SK-N-SH treated with all-trans-retinoic acid at 6 μM for 48 hours (cell line): ENCODE measurements around the gene ELMO1.

Source experiments
- ATAC-seq: fragments of 200-7000 bp; cut with Tn5 transposase; 3 replicates; pipeline ENCODE4 v1.9.1; 2020; ENCODE audit warnings: mild to moderate bottlenecking, moderate library complexity
- ARNTL ChIP-seq: fragments of 450-650 bp; formaldehyde crosslinking; IDR thresholded peaks from 2 replicates; pipeline ENCODE4 v1.5.0; 2020; ENCODE audit warnings: low read depth, mild to moderate bottlenecking, moderate library complexity, borderline replicate concordance
- BACH2 ChIP-seq: fragments of 250-450 bp; sonication (Bioruptor Pico); IDR thresholded peaks from 2 replicates; pipeline ENCODE4 v1.9.0; 2021; ENCODE audit warnings: mild to moderate bottlenecking, borderline replicate concordance
- CSDC2 ChIP-seq: fragments of 250-450 bp; sonication (Bioruptor Pico); IDR thresholded peaks from 2 replicates; pipeline ENCODE4 v1.5.0; 2020; ENCODE audit warnings: mild to moderate bottlenecking, moderate library complexity
- ESRRG ChIP-seq: fragments of 250-450 bp; sonication (Bioruptor Pico); IDR thresholded peaks from 2 replicates; pipeline ENCODE4 v1.6.1; 2021; ENCODE audit warnings: mild to moderate bottlenecking
- GLIS3 ChIP-seq: fragments of 250-450 bp; sonication (Bioruptor Pico); IDR thresholded peaks from 2 replicates; pipeline ENCODE4 v1.5.0; 2020; ENCODE audit warnings: mild to moderate bottlenecking, moderate library complexity
- ISL1 ChIP-seq: fragments of 250-450 bp; sonication (Bioruptor Pico); IDR thresholded peaks from 2 replicates; pipeline ENCODE4 v2.1.2; 2022; ENCODE audit warnings: mild to moderate bottlenecking, moderate library complexity
- OSR1 ChIP-seq: fragments of 250-450 bp; sonication (Bioruptor Pico); IDR thresholded peaks from 2 replicates; pipeline ENCODE4 v1.8.0; 2022; ENCODE audit warnings: moderate library complexity, mild to moderate bottlenecking, inconsistent platforms
- PPARA ChIP-seq: fragments of 250-450 bp; sonication (Bioruptor Pico); IDR thresholded peaks from 2 replicates; pipeline ENCODE4 v1.5.0; 2020; ENCODE audit warnings: mild to moderate bottlenecking, borderline replicate concordance
- RARB ChIP-seq: fragments of 250-450 bp; sonication (Bioruptor Pico); IDR thresholded peaks from 2 replicates; pipeline ENCODE4 v1.8.0; 2021; ENCODE audit warnings: mild to moderate bottlenecking, moderate library complexity
- SNAI2 ChIP-seq: fragments of 250-450 bp; sonication (Bioruptor Pico); IDR thresholded peaks from 2 replicates; pipeline ENCODE4 v1.5.0; 2020; ENCODE audit warnings: mild to moderate bottlenecking, moderate library complexity
- TCF4 ChIP-seq: fragments of 250-450 bp; sonication (Bioruptor Pico); IDR thresholded peaks from 2 replicates; pipeline ENCODE4 v1.8.0; 2021; ENCODE audit warnings: mild to moderate bottlenecking, moderate library complexity, borderline replicate concordance
- TOX ChIP-seq: fragments of 250-450 bp; sonication (Bioruptor Pico); IDR thresholded peaks from 2 replicates; pipeline ENCODE4 v1.8.0; 2021; ENCODE audit warnings: mild to moderate bottlenecking, moderate library complexity, borderline replicate concordance
- ZC3H10 ChIP-seq: fragments of 250-450 bp; sonication (Bioruptor Pico); IDR thresholded peaks from 2 replicates; pipeline ENCODE4 v1.5.1; 2021; ENCODE audit warnings: mild to moderate bottlenecking, moderate library complexity
- ZFP3 ChIP-seq: fragments of 250-450 bp; sonication (Bioruptor Pico); IDR thresholded peaks from 2 replicates; pipeline ENCODE4 v1.5.0; 2020; ENCODE audit warnings: mild to moderate bottlenecking, moderate library complexity
- ZFP30 ChIP-seq: fragments of 450-650 bp; formaldehyde crosslinking; IDR thresholded peaks from 2 replicates; pipeline ENCODE4 v1.5.0; 2022; ENCODE audit warnings: mild to moderate bottlenecking, moderate library complexity
- ZNF565 ChIP-seq: fragments of 450-650 bp; formaldehyde crosslinking; conservative IDR thresholded peaks from 2 replicates; pipeline ENCODE4 v1.5.0; 2020; ENCODE audit warnings: low read depth, mild to moderate bottlenecking, moderate library complexity
- ZNF70 ChIP-seq: fragments of 450-650 bp; formaldehyde crosslinking; IDR thresholded peaks from 2 replicates; pipeline ENCODE4 v1.5.0; 2020; ENCODE audit warnings: mild to moderate bottlenecking, moderate library complexity
- ZNF8 ChIP-seq: fragments of 450-650 bp; formaldehyde crosslinking; IDR thresholded peaks from 2 replicates; pipeline ENCODE4 v1.5.0; 2020; ENCODE audit warnings: mild to moderate bottlenecking, moderate library complexity
- TF ChIP-seq, protein P1 (sequence below): fragments of 250-450 bp; sonication (Bioruptor Pico); IDR thresholded peaks from 2 replicates; pipeline ENCODE4 v1.5.0; 2020; ENCODE audit warnings: mild to moderate bottlenecking, moderate library complexity
- TF ChIP-seq, protein P2 (sequence below): fragments of 250-450 bp; sonication (Bioruptor Pico); IDR thresholded peaks from 2 replicates; pipeline ENCODE4 v1.8.0; 2021; ENCODE audit warnings: low read depth, mild to moderate bottlenecking, moderate library complexity, borderline replicate concordance
- TF ChIP-seq, protein P3 (sequence below): fragments of 250-450 bp; sonication (Bioruptor Pico); IDR thresholded peaks from 2 replicates; pipeline ENCODE4 v1.5.1; 2021; ENCODE audit warnings: mild to moderate bottlenecking, moderate library complexity
- TF ChIP-seq, protein P4 (sequence below): fragments of 250-450 bp; sonication (Bioruptor Pico); IDR thresholded peaks from 2 replicates; pipeline ENCODE4 v1.8.0; 2020; ENCODE audit warnings: mild to moderate bottlenecking, moderate library complexity, borderline replicate concordance
- TF ChIP-seq, protein P5 (sequence below): fragments of 250-450 bp; sonication (Bioruptor Pico); IDR thresholded peaks from 2 replicates; pipeline ENCODE4 v1.5.1; 2020; ENCODE audit warnings: low read depth, mild to moderate bottlenecking, moderate library complexity

ELMO1 gene

DNA sequence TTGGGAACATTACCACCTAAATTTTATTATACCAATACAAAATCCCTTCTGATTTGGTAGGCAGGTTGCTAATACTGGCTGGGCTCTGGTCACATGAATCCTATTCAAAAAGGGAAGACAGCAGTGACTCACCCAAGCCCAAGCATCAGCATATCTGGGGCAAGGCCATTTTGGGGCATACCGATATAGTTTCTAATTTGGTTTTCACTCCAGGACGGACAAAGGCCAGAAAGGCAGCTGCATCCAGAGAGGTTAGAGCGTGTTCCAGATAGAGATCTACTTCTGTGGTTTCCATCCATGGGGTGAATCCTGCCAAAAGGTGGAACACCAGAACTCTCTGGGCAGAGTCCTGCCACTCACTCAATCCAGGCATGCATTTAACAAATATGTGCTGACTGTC, 335.8 kb downstream of the ELMO1 start:
- ATAC-seq, result no peak
- TF ChIP-seq ZNF8, result no peak
- no peak for TF ChIP-seq BACH2 (CRISPR knock-in tag)
- TF ChIP-seq RARB, result no peak
- TF ChIP-seq ZFP3 (CRISPR knock-in tag), result no peak

DNA sequence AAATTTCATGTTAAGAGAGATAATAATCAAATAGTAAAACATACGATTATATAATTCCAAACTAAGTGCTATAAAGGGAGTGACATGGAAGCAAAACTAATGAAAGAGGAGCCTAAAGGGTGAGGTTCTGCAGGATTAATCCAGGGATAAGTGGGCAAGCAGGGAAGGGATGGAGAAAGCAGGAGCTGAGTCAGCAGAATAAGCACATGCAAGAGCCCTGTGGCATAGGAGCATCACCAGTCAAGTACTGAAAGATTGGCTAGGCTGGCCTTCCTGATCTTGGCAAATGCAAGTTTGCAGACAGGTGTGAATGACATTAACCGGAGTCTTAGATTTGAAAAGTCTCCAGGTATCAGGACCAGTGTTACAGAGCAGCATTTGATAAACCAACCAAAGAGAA, 336.4 kb downstream of the ELMO1 start:
- TF ChIP-seq ZFP3 (CRISPR knock-in tag), result no peak
- no peak for TF ChIP-seq ESRRG
- TF ChIP-seq GLIS3 (CRISPR knock-in tag), result no peak
- TF ChIP-seq ZC3H10, result no peak
- TF ChIP-seq ISL1 (CRISPR knock-in tag), result no peak
- TF ChIP-seq, protein P1, sequence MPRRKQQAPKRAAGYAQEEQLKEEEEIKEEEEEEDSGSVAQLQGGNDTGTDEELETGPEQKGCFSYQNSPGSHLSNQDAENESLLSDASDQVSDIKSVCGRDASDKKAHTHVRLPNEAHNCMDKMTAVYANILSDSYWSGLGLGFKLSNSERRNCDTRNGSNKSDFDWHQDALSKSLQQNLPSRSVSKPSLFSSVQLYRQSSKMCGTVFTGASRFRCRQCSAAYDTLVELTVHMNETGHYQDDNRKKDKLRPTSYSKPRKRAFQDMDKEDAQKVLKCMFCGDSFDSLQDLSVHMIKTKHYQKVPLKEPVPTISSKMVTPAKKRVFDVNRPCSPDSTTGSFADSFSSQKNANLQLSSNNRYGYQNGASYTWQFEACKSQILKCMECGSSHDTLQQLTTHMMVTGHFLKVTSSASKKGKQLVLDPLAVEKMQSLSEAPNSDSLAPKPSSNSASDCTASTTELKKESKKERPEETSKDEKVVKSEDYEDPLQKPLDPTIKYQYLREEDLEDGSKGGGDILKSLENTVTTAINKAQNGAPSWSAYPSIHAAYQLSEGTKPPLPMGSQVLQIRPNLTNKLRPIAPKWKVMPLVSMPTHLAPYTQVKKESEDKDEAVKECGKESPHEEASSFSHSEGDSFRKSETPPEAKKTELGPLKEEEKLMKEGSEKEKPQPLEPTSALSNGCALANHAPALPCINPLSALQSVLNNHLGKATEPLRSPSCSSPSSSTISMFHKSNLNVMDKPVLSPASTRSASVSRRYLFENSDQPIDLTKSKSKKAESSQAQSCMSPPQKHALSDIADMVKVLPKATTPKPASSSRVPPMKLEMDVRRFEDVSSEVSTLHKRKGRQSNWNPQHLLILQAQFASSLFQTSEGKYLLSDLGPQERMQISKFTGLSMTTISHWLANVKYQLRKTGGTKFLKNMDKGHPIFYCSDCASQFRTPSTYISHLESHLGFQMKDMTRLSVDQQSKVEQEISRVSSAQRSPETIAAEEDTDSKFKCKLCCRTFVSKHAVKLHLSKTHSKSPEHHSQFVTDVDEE (CRISPR knock-in tag), result no peak
- no peak for TF ChIP-seq CSDC2 (CRISPR knock-in tag)
- no peak for TF ChIP-seq ZNF70 (CRISPR knock-in tag)
- TF ChIP-seq ARNTL (CRISPR knock-in tag), result no peak
- no peak for TF ChIP-seq SNAI2
- TF ChIP-seq TOX (CRISPR knock-in tag), result no peak
- TF ChIP-seq, protein P2, sequence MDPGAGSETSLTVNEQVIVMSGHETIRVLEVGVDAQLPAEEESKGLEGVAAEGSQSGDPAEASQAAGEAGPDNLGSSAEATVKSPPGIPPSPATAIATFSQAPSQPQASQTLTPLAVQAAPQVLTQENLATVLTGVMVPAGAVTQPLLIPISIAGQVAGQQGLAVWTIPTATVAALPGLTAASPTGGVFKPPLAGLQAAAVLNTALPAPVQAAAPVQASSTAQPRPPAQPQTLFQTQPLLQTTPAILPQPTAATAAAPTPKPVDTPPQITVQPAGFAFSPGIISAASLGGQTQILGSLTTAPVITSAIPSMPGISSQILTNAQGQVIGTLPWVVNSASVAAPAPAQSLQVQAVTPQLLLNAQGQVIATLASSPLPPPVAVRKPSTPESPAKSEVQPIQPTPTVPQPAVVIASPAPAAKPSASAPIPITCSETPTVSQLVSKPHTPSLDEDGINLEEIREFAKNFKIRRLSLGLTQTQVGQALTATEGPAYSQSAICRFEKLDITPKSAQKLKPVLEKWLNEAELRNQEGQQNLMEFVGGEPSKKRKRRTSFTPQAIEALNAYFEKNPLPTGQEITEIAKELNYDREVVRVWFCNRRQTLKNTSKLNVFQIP (CRISPR knock-in tag), result no peak
- TF ChIP-seq RARB, result no peak
- TF ChIP-seq BACH2 (CRISPR knock-in tag), result no peak
- TF ChIP-seq, protein P3, sequence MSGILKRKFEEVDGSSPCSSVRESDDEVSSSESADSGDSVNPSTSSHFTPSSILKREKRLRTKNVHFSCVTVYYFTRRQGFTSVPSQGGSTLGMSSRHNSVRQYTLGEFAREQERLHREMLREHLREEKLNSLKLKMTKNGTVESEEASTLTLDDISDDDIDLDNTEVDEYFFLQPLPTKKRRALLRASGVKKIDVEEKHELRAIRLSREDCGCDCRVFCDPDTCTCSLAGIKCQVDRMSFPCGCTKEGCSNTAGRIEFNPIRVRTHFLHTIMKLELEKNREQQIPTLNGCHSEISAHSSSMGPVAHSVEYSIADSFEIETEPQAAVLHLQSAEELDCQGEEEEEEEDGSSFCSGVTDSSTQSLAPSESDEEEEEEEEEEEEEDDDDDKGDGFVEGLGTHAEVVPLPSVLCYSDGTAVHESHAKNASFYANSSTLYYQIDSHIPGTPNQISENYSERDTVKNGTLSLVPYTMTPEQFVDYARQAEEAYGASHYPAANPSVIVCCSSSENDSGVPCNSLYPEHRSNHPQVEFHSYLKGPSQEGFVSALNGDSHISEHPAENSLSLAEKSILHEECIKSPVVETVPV (CRISPR knock-in tag), result no peak
- TF ChIP-seq, protein P4, sequence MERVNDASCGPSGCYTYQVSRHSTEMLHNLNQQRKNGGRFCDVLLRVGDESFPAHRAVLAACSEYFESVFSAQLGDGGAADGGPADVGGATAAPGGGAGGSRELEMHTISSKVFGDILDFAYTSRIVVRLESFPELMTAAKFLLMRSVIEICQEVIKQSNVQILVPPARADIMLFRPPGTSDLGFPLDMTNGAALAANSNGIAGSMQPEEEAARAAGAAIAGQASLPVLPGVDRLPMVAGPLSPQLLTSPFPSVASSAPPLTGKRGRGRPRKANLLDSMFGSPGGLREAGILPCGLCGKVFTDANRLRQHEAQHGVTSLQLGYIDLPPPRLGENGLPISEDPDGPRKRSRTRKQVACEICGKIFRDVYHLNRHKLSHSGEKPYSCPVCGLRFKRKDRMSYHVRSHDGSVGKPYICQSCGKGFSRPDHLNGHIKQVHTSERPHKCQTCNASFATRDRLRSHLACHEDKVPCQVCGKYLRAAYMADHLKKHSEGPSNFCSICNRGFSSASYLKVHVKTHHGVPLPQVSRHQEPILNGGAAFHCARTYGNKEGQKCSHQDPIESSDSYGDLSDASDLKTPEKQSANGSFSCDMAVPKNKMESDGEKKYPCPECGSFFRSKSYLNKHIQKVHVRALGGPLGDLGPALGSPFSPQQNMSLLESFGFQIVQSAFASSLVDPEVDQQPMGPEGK (CRISPR knock-in tag), result no peak
- no peak for TF ChIP-seq OSR1 (CRISPR knock-in tag)
- no peak for TF ChIP-seq ZFP30
- TF ChIP-seq TCF4 (CRISPR knock-in tag), result no peak
- TF ChIP-seq ZNF565 (CRISPR knock-in tag), result no peak
- no peak for ATAC-seq

DNA sequence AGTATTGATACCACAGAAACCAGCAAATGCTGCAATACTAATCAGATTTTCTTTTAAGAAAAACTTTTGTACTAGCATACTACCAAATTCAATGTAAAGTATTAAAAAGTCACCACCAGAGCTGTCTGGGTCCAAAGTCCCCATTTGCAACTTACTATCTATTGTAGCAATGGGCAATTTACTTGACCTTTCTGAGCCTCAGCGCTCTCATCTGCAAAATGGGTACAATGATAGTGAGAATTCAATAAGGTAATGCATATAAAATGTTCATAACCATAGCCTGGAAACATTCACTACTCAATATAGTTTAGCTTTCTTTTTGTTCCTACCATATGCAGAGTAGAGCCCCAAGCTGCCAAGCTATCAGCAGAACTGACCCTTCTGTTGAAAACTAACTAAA, 337.2 kb downstream of the ELMO1 start:
- ATAC-seq, result no peak
- TF ChIP-seq ZFP3 (CRISPR knock-in tag) (no peak), ZNF565 (CRISPR knock-in tag) (no peak), ISL1 (CRISPR knock-in tag) (no peak), GLIS3 (CRISPR knock-in tag) (no peak), TOX (CRISPR knock-in tag) (no peak), ESRRG (no peak), ZNF70 (CRISPR knock-in tag) (no peak), RARB (no peak), ZFP30 (no peak), OSR1 (CRISPR knock-in tag) (no peak), BACH2 (CRISPR knock-in tag) (no peak), CSDC2 (CRISPR knock-in tag) (no peak), PPARA (CRISPR knock-in tag) (no peak)
- TF ChIP-seq, protein P2 (CRISPR knock-in tag), result no peak
- TF ChIP-seq, protein P4 (CRISPR knock-in tag), result no peak
- TF ChIP-seq, protein P5, sequence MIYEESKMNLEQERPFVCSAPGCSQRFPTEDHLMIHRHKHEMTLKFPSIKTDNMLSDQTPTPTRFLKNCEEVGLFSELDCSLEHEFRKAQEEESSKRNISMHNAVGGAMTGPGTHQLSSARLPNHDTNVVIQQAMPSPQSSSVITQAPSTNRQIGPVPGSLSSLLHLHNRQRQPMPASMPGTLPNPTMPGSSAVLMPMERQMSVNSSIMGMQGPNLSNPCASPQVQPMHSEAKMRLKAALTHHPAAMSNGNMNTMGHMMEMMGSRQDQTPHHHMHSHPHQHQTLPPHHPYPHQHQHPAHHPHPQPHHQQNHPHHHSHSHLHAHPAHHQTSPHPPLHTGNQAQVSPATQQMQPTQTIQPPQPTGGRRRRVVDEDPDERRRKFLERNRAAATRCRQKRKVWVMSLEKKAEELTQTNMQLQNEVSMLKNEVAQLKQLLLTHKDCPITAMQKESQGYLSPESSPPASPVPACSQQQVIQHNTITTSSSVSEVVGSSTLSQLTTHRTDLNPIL, result no peak
- TF ChIP-seq, protein P3 (CRISPR knock-in tag), result no peak
- TF ChIP-seq, all 23 proteins: peak for 0
